NAMALWA (cell line): ENCODE data around the gene MTOR.

ENCODE experiments used
- DNase-seq: peaks from one replicate; pipeline ENCODE4 v3.0.0-alpha.2; 2015; ENCODE audit warnings: low spot score

MTOR gene

GRCh38 chr1:11216074-11216473, 46.3 kb downstream of the MTOR start:
- DNase-seq: no peak

- no peak for DNase-seq
These were observed 46.9 kb downstream of the MTOR start for GRCh38 chr1:11215381-11216005.

GRCh38 chr1:11214698-11215380, 47.5 kb downstream of the MTOR start:
- DNase-seq: no peak

GRCh38 chr1:11211925-11212587, 50.3 kb downstream of the MTOR start:
- DNase-seq: no peak

GRCh38 chr1:11211461-11211860, 50.9 kb downstream of the MTOR start:
- no peak for DNase-seq

GRCh38 chr1:11207898-11208611, 54.3 kb downstream of the MTOR start:
- no peak for DNase-seq

GRCh38 chr1:11204396-11205190, 57.8 kb downstream of the MTOR start:
- DNase-seq: no peak

- no peak for DNase-seq
These were observed 63.3 kb downstream of the MTOR start for GRCh38 chr1:11198851-11199594.

GRCh38 chr1:11198257-11198656, 64.1 kb downstream of the MTOR start:
- no peak for DNase-seq

- DNase-seq: no peak
These were observed 65.0 kb downstream of the MTOR start for GRCh38 chr1:11197359-11197758.

GRCh38 chr1:11196945-11197344, 65.4 kb downstream of the MTOR start:
- DNase-seq: no peak

- DNase-seq: no peak
These were observed 67.8 kb downstream of the MTOR start for GRCh38 chr1:11194407-11195176.

- DNase-seq: no peak
These were observed 69.0 kb downstream of the MTOR start for GRCh38 chr1:11193376-11193775.

GRCh38 chr1:11188858-11189451, 73.4 kb downstream of the MTOR start, which contains the start of gene ANGPTL7:
ANGPTL7 (plus strand) TSS chr1:11189355; CDS start chr1:11189580, 225 bp downstream.
- DNase-seq: no peak

GRCh38 chr1:11188381-11188780, 74.0 kb downstream of the MTOR start:
- no peak for DNase-seq

GRCh38 chr1:11187931-11188330, 74.4 kb downstream of the MTOR start:
- DNase-seq: no peak

GRCh38 chr1:11187494-11187893, 74.9 kb downstream of the MTOR start:
- no peak for DNase-seq

GRCh38 chr1:11187000-11187399, 75.4 kb downstream of the MTOR start:
- no peak for DNase-seq

GRCh38 chr1:11184973-11185372, 77.4 kb downstream of the MTOR start:
- no peak for DNase-seq

- no peak for DNase-seq
These were observed 79.5 kb downstream of the MTOR start for GRCh38 chr1:11182884-11183283.
